ENCODE results near the gene GRAMD4.

Gene GRAMD4

DNA sequence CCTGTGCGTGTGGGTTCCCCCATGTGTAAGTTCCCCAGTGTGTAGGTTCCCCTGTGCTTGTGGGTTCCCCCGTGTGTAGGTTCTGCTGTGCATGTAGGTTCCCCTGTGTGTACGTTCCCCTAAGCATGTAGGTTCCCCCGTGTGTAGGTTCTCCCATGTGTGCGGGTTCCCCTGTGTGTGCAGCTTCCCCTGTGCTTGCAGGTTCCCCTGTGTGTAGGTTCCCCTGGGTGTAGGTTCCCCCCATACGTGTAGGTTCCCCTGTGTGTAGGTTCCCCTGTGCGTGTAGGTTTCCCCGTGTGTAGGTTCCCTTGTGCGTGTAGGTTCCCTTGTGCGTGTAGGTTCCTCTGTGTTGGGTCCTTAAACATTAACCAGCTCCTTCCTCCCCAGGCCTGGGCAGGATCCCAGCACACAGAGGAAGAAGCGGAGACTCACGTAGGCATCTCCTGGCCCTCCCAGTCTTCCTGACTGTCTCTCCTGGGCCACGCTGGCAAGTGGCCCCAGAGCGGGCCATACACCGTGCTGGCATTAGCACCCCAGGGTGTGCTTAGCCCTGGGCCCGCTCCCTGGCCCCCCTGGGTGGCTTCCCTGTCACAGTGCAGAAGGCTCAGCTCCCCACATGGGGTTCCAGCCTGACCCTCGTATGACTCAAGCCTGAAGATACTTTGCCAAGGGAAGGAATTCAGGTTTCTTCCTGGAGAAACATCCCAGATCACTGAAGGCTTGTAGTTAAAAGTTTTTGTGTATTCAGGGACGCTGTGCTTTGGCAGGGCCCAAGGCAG lies 2.8 kb upstream of the GRAMD4 start:
- TF ChIP-seq SIN3A (IDR thresholded peaks at IDR 0.05; ENCODE audit: borderline replicate concordance, insufficient read depth, low read length) (no peak), TAF1 (IDR thresholded peaks at IDR 0.05; ENCODE audit: borderline replicate concordance, insufficient read depth, low read length) (no peak), FOXP2 (optimal IDR thresholded peaks at IDR 0.05; ENCODE audit: borderline replicate concordance, extremely low read depth, extremely low read length, insufficient read depth) (no peak), POLR2AphosphoS5 (IDR thresholded peaks at IDR 0.05; ENCODE audit: low read depth, low read length) (no peak)
- TF ChIP-seq, protein P1, sequence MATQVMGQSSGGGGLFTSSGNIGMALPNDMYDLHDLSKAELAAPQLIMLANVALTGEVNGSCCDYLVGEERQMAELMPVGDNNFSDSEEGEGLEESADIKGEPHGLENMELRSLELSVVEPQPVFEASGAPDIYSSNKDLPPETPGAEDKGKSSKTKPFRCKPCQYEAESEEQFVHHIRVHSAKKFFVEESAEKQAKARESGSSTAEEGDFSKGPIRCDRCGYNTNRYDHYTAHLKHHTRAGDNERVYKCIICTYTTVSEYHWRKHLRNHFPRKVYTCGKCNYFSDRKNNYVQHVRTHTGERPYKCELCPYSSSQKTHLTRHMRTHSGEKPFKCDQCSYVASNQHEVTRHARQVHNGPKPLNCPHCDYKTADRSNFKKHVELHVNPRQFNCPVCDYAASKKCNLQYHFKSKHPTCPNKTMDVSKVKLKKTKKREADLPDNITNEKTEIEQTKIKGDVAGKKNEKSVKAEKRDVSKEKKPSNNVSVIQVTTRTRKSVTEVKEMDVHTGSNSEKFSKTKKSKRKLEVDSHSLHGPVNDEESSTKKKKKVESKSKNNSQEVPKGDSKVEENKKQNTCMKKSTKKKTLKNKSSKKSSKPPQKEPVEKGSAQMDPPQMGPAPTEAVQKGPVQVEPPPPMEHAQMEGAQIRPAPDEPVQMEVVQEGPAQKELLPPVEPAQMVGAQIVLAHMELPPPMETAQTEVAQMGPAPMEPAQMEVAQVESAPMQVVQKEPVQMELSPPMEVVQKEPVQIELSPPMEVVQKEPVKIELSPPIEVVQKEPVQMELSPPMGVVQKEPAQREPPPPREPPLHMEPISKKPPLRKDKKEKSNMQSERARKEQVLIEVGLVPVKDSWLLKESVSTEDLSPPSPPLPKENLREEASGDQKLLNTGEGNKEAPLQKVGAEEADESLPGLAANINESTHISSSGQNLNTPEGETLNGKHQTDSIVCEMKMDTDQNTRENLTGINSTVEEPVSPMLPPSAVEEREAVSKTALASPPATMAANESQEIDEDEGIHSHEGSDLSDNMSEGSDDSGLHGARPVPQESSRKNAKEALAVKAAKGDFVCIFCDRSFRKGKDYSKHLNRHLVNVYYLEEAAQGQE (IDR thresholded peaks at IDR 0.05; ENCODE audit: insufficient read depth in 1 of 2, low read depth in 2 of 2, low read length in 2 of 2): no peak

DNA sequence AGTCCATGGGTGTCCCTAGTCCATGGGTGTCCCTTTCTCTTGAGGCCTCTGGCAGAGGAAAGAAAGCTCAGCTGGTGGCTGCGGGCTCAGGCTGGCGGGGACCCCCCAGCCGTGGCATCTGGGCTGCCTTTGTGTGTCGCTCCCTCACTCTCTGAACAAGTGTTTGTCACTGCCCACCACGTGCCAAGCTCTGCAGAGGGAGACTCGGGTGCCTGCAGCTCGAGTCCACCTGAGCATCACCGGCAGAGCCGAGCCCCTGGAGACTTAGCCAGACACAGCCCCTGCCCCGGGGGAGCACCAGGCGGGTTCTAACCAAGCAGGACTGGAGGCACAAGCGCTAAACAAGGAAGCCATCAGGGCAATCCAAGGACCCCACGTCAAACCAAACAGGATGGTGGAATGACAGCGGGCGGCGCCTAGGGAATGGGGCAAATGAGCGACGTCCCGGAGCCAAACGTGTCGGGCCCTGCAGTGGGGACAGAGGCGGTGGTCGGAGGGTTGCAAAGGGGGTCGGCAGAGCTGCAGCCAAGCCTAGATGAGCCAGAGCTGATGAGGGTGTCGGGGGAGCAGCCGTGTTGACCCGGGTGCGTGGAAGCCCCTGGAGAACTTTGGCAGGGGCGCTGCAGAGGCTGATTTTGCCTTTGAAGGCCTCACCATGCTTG lies 2.1 kb upstream of the GRAMD4 start:
- TF ChIP-seq FOXP2 (optimal IDR thresholded peaks at IDR 0.05; ENCODE audit: borderline replicate concordance, extremely low read depth, extremely low read length, insufficient read depth) (no peak), POLR2AphosphoS5 (IDR thresholded peaks at IDR 0.05; ENCODE audit: low read depth, low read length) (no peak), SIN3A (IDR thresholded peaks at IDR 0.05; ENCODE audit: borderline replicate concordance, insufficient read depth, low read length) (no peak), TAF1 (IDR thresholded peaks at IDR 0.05; ENCODE audit: borderline replicate concordance, insufficient read depth, low read length) (no peak)
- TF ChIP-seq, protein P1 (IDR thresholded peaks at IDR 0.05; ENCODE audit: insufficient read depth in 1 of 2, low read depth in 2 of 2, low read length in 2 of 2): no peak

DNA sequence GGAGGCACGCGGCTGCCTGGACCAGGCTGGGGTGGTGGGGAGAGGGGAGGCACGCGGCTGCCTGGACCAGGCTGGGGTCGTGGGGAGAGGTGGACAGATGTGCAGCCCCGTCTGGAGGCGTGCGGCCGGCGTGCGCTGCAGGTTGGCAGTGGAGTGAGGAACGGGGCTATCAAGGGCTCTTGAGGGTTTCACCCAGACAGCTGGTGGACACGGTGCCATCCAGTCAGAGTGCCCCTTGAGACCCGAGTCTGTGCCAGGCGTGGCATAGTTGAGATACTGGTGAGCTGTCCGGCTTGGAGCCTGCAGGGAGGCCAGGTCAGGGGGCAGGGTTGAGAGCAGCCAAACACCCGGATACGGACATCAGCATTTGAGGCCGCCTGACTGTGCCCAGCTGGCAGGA lies 1.5 kb upstream of the GRAMD4 start:
- no peak for TF ChIP-seq SIN3A (IDR thresholded peaks at IDR 0.05; ENCODE audit: borderline replicate concordance, insufficient read depth, low read length)
- TF ChIP-seq, protein P1 (IDR thresholded peaks at IDR 0.05; ENCODE audit: insufficient read depth in 1 of 2, low read depth in 2 of 2, low read length in 2 of 2): no peak
- no peak for TF ChIP-seq POLR2AphosphoS5 (IDR thresholded peaks at IDR 0.05; ENCODE audit: low read depth, low read length)
- TF ChIP-seq TAF1 (IDR thresholded peaks at IDR 0.05; ENCODE audit: borderline replicate concordance, insufficient read depth, low read length): no peak
- no peak for TF ChIP-seq FOXP2 (optimal IDR thresholded peaks at IDR 0.05; ENCODE audit: borderline replicate concordance, extremely low read depth, extremely low read length, insufficient read depth)

DNA sequence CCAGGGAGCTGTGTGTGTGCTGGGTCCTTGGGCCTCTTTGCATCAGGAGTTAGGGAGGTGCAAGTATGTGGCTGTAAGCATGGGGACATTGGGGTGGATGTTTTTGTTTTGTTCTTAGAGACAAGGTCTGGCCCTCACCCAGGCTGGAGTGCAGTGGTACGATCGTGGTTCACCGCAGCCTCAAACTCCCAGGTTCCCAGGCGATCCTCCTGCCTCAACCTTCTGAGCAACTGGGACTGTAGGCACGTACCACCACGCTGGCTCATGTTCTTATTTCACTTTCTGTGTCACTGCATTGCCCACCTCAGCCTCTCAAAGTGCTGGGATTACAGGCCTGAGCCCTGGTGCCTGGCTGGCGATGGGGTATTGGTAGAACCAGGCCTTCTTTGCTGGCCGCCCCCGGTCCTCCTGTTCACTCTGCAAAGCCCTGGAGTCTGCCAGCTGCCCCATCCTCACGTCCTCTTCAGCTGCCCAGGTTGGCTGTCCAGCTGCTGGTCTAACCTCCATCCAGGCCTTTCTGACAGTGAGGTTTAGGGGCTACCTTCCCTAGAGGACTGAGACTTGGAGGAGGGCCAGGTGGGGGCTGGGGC lies 851 bp upstream of the GRAMD4 start:
- TF ChIP-seq FOXP2 (optimal IDR thresholded peaks at IDR 0.05; ENCODE audit: borderline replicate concordance, extremely low read depth, extremely low read length, insufficient read depth): no peak
- TF ChIP-seq, protein P1 (IDR thresholded peaks at IDR 0.05; ENCODE audit: insufficient read depth in 1 of 2, low read depth in 2 of 2, low read length in 2 of 2): no peak
- TF ChIP-seq TAF1 (IDR thresholded peaks at IDR 0.05; ENCODE audit: borderline replicate concordance, insufficient read depth, low read length): no peak
- TF ChIP-seq POLR2AphosphoS5 (IDR thresholded peaks at IDR 0.05; ENCODE audit: low read depth, low read length): no peak
- TF ChIP-seq SIN3A (IDR thresholded peaks at IDR 0.05; ENCODE audit: borderline replicate concordance, insufficient read depth, low read length): no peak

Measured in PFSK-1 (cell line).